Fibroblast of lung (primary cell): ENCODE measurements around the gene CD276.

ENCODE experiments used
- CTCF ChIP-seq, 2 donors: IDR thresholded peaks in 1 of 2; conservative IDR thresholded peaks in 1 of 2; 1 replicate in 1 of 2; 2 replicates in 1 of 2; pipeline ENCODE4 v1.5.1; 2011 to 2012; ENCODE audit warnings: low read length in 2 of 2, control low read depth in 1 of 2, inconsistent platforms in 1 of 2, low read depth in 1 of 2, mild to moderate bottlenecking in 1 of 2
- EZH2 ChIP-seq: IDR thresholded peaks from 2 replicates; pipeline ENCODE4 v1.5.1; 2012; ENCODE audit warnings: low read length, control low read depth, mild to moderate bottlenecking; ENCODE audit errors: missing control alignments

GRCh38 chr15:73647259-73648013 is 36.7 kb upstream of the CD276 start:
- TF ChIP-seq EZH2 (no peak), CTCF (conservative IDR thresholded peaks at IDR 0.05 in 1 of 2, IDR thresholded peaks at IDR 0.05 in 1 of 2; ENCODE audit: low read depth in 1 of 2, low read length in 2 of 2) (no peak)
